B cell (primary cell): ENCODE results near the gene NSUN6.

Source experiments
- CTCF ChIP-seq: fragments of 200-600 bp; IDR thresholded peaks from one replicate; pipeline ENCODE4 v1.8.0; 2022; ENCODE audit warnings: antibody characterized with exemption, mild to moderate bottlenecking
- EZH2 ChIP-seq: IDR thresholded peaks from 2 replicates; pipeline ENCODE4 v1.6.1; 2012; ENCODE audit warnings: borderline replicate concordance, low read depth, mild to moderate bottlenecking, moderate library complexity, low read length; ENCODE audit not compliant: insufficient read depth, poor library complexity, severe bottlenecking

DNA sequence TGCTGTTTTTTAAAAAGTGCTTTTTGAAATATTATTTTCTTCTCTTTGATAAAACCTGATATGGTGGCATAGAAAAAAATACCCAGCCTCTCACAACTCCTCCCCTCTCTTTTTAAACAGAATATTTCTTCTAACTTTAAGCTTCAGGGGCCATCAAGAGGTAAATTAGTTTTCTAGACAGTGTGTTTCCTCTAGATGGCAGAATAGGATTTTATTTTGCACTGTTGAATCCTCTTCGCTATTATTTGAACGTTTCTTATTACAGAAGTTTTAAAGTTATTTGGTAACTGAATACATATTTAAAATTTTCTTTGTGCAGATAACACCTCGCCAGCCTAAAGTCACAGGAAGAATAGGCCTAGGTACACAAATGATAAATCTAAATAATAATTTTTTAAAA lies 38.1 kb upstream of the NSUN6 start:
- TF ChIP-seq CTCF (no peak), EZH2 (no peak)
